Measurements from ENCODE around the gene IGF1R. TPM values are rescaled to one million over a fixed set of nuclear protein-coding genes. Genes with fewer than 3 reads are reported as not detected.
"Not testable (repeated sequence)": the region's sequence is repeated elsewhere in the genome, so short reads cannot be mapped to it uniquely, and the experiment has no call there.

The IGF1R gene
- total RNA-seq, 1 experiment from 2014 or later, result 3.8 TPM

- Histone ChIP-seq H3K79me2 (ENCODE audit: low read length) (no peaks in the 10 kb centered on the region), H3K9me3 (ENCODE audit: low read length) (no peaks in the 10 kb centered on the region), H3K9ac (ENCODE audit: low read length) (no peak overlapping the region), H3K4me2 (ENCODE audit: low read length) (no peak overlapping the region), H3K9me2 (replicated peaks; ENCODE audit: low read length) (no peaks in the 10 kb centered on the region), H3K4me1 (ENCODE audit: insufficient read depth, low read length) (no peaks in the 10 kb centered on the region), H3K27ac (ENCODE audit: low read length) (no peak overlapping the region), H3K27me3 (ENCODE audit: low read length) (no peaks in the 10 kb centered on the region), H4K20me1 (ENCODE audit: low read length) (no peaks in the 10 kb centered on the region), H2AFZ (ENCODE audit: low read length) (no peak overlapping the region), H3K36me3 (ENCODE audit: low read depth, low read length) (no peaks in the 10 kb centered on the region; the same call in 1 of the 2 replicates), H3F3A (ENCODE audit: low read length, unreplicated experiment) (no peaks in the 10 kb centered on the region), H3K4me3 (ENCODE audit: low read length) (no peak overlapping the region)
- no peak for TF ChIP-seq CTCF (conservative IDR thresholded peaks at IDR 0.05; ENCODE audit: low read depth, low read length)
- no peak for ATAC-seq
- DNase-seq, result no peak
- CTCF ChIA-PET, result no interaction called here
- no TSS peak for BruUV-seq (replicated peaks)
- intact Hi-C loops (cut with micrococcal nuclease), result no loop called here
- POLR2A ChIA-PET (ENCODE audit: unreplicated experiment), result no interaction called here
Observed at GRCh38 chr15:98960555-98961050, 312.3 kb downstream of the IGF1R start.

GRCh38 chr15:98963444-98963843, 315.1 kb downstream of the IGF1R start:
- H4K20me1 ChIP-seq (ENCODE audit: low read length), result no peaks in the 10 kb centered on the region
- no peaks in the 10 kb centered on the region for H3K9me3 ChIP-seq (ENCODE audit: low read length)
- no peak overlapping the region for H3K9ac ChIP-seq (ENCODE audit: low read length)
- no peak overlapping the region for H2AFZ ChIP-seq (ENCODE audit: low read length)
- TF ChIP-seq EZH2 (IDR thresholded peaks at IDR 0.05; ENCODE audit: low read length, unreplicated experiment) (no peak), CTCF (conservative IDR thresholded peaks at IDR 0.05; ENCODE audit: low read depth, low read length) (no peak), EZH2phosphoT487 (IDR thresholded peaks at IDR 0.05; ENCODE audit: borderline replicate concordance, low read length) (no peak)
- no peaks in the 10 kb centered on the region for H3K4me1 ChIP-seq (ENCODE audit: insufficient read depth, low read length)
- DNase-seq (no peak), ATAC-seq (no peak)
- POLR2A ChIA-PET (ENCODE audit: unreplicated experiment), result no interaction called here
- H3F3A ChIP-seq (ENCODE audit: low read length, unreplicated experiment), result no peaks in the 10 kb centered on the region
- H3K9me2 ChIP-seq (replicated peaks; ENCODE audit: low read length), result no peaks in the 10 kb centered on the region
- H3K27ac ChIP-seq (ENCODE audit: low read length), result no peak overlapping the region
- no peak overlapping the region for H3K4me3 ChIP-seq (ENCODE audit: low read length)
- H3K4me2 ChIP-seq (ENCODE audit: low read length), result no peak overlapping the region
- no peaks in the 10 kb centered on the region for H3K79me2 ChIP-seq (ENCODE audit: low read length)
- intact Hi-C loops (cut with micrococcal nuclease), result no loop called here
- no peaks in the 10 kb centered on the region; the same call in 1 of the 2 replicates for H3K36me3 ChIP-seq (ENCODE audit: low read depth, low read length)
- no TSS peak for BruUV-seq (replicated peaks)
- H3K27me3 ChIP-seq (ENCODE audit: low read length), result no peaks in the 10 kb centered on the region
- CTCF ChIA-PET, result no interaction called here

GRCh38 chr15:98964466-98965133, 316.3 kb downstream of the IGF1R start:
- H3K9me3 ChIP-seq (ENCODE audit: low read length), result no peaks in the 10 kb centered on the region
- ChIA-PET CTCF (no interaction called here), POLR2A (ENCODE audit: unreplicated experiment) (no interaction called here)
- no peak for TF ChIP-seq CTCF (conservative IDR thresholded peaks at IDR 0.05; ENCODE audit: low read depth, low read length)
- TF ChIP-seq EZH2 (IDR thresholded peaks at IDR 0.05; ENCODE audit: low read length, unreplicated experiment), result no peak
- TF ChIP-seq EZH2phosphoT487 (IDR thresholded peaks at IDR 0.05; ENCODE audit: borderline replicate concordance, low read length), result no peak
- DNase-seq, result no peak
- no peaks in the 10 kb centered on the region; the same call in 1 of the 2 replicates for H3K36me3 ChIP-seq (ENCODE audit: low read depth, low read length)
- no peak overlapping the region for H3K4me2 ChIP-seq (ENCODE audit: low read length)
- BruUV-seq (replicated peaks), result no TSS peak
- H3K4me1 ChIP-seq (ENCODE audit: insufficient read depth, low read length), result no peaks in the 10 kb centered on the region
- intact Hi-C loops (cut with micrococcal nuclease), result no loop called here
- ATAC-seq, result no peak
- no peaks in the 10 kb centered on the region for H3K27me3 ChIP-seq (ENCODE audit: low read length)
- no peaks in the 10 kb centered on the region for H3K79me2 ChIP-seq (ENCODE audit: low read length)
- no peak overlapping the region for H2AFZ ChIP-seq (ENCODE audit: low read length)
- H3F3A ChIP-seq (ENCODE audit: low read length, unreplicated experiment), result no peaks in the 10 kb centered on the region
- no peak overlapping the region for H3K27ac ChIP-seq (ENCODE audit: low read length)
- H3K9ac ChIP-seq (ENCODE audit: low read length), result no peak overlapping the region
- no peaks in the 10 kb centered on the region for H3K9me2 ChIP-seq (replicated peaks; ENCODE audit: low read length)
- H4K20me1 ChIP-seq (ENCODE audit: low read length), result no peaks in the 10 kb centered on the region
- no peak overlapping the region for H3K4me3 ChIP-seq (ENCODE audit: low read length)

- H4K20me1 ChIP-seq (ENCODE audit: low read length); H3K27ac ChIP-seq (ENCODE audit: low read length); H3K27me3 ChIP-seq (ENCODE audit: low read length); DNase-seq; POLR2A ChIA-PET (ENCODE audit: unreplicated experiment); H3K4me1 ChIP-seq (ENCODE audit: insufficient read depth, low read length); intact Hi-C loops (cut with micrococcal nuclease); H3K9ac ChIP-seq (ENCODE audit: low read length); H3K79me2 ChIP-seq (ENCODE audit: low read length); H3F3A ChIP-seq (ENCODE audit: low read length, unreplicated experiment); H3K4me3 ChIP-seq (ENCODE audit: low read length); CTCF ChIA-PET; BruUV-seq (replicated peaks); H2AFZ ChIP-seq (ENCODE audit: low read length); H3K9me2 ChIP-seq (replicated peaks; ENCODE audit: low read length); H3K36me3 ChIP-seq (ENCODE audit: low read depth, low read length); H3K9me3 ChIP-seq (ENCODE audit: low read length); ATAC-seq; H3K4me2 ChIP-seq (ENCODE audit: low read length): not testable (repeated sequence)
Observed at GRCh38 chr15:98965134-98965491, 316.8 kb downstream of the IGF1R start.
